Mesendoderm (in vitro differentiated cells): ENCODE measurements around the gene RBM38.
"Not testable (repeated sequence)": the region's sequence is repeated elsewhere in the genome, so short reads cannot be mapped to it uniquely, and the experiment has no call there.

Experiments used
- DNase-seq: peaks from one replicate; pipeline ENCODE4 v3.0.0; 2013
- H2AK5ac ChIP-seq: 2 replicates; pipeline ENCODE4 v1.6.1; 2013; ENCODE audit warnings: low read length, inconsistent platforms
- H2BK120ac ChIP-seq: 2 replicates; pipeline ENCODE4 v1.6.1; 2013; ENCODE audit warnings: low read depth, mild to moderate bottlenecking, low read length, moderate library complexity, mixed read lengths
- H2BK15ac ChIP-seq: replicated peaks from 2 replicates; pipeline ENCODE4 v1.6.1; 2013; ENCODE audit warnings: low read depth, mild to moderate bottlenecking, moderate library complexity
- H2BK5ac ChIP-seq: 2 replicates; pipeline ENCODE4 v1.6.1; 2013; ENCODE audit warnings: low read length, inconsistent platforms
- H3K18ac ChIP-seq: 2 replicates; pipeline ENCODE4 v1.6.1; 2013; ENCODE audit warnings: mild to moderate bottlenecking, low read length, mixed read lengths
- H3K23ac ChIP-seq: one replicate; pipeline ENCODE4 v1.6.1; 2013; ENCODE audit warnings: low read length
- H3K27ac ChIP-seq: 2 replicates; pipeline ENCODE4 v1.5.1; 2013; ENCODE audit warnings: low read depth, mild to moderate bottlenecking, inconsistent platforms, low read length, moderate library complexity
- H3K27me3 ChIP-seq: 2 replicates; pipeline ENCODE4 v1.6.1; 2013; ENCODE audit warnings: low read length, control low read depth, mild to moderate bottlenecking, inconsistent platforms; ENCODE audit not compliant: insufficient read depth, poor library complexity
- H3K36me3 ChIP-seq: 2 replicates; pipeline ENCODE4 v1.6.1; 2013; ENCODE audit warnings: low read length, inconsistent platforms; ENCODE audit not compliant: control insufficient read depth, insufficient read depth
- H3K4ac ChIP-seq: one replicate; pipeline ENCODE4 v1.6.1; 2013; ENCODE audit warnings: low read depth, mild to moderate bottlenecking, low read length, moderate library complexity
- H3K4me1 ChIP-seq: 2 replicates; pipeline ENCODE4 v1.6.1; 2013; ENCODE audit warnings: low read depth, low read length, inconsistent platforms; ENCODE audit not compliant: control insufficient read depth
- H3K4me2 ChIP-seq: 2 replicates; pipeline ENCODE4 v1.6.1; 2013; ENCODE audit warnings: low read length
- H3K4me3 ChIP-seq: 2 replicates; pipeline ENCODE4 v1.5.1; 2013; ENCODE audit warnings: mild to moderate bottlenecking, low read length
- H3K56ac ChIP-seq: one replicate; pipeline ENCODE4 v1.6.1; 2013; ENCODE audit warnings: low read length
- H3K79me1 ChIP-seq: 2 replicates; pipeline ENCODE4 v1.6.1; 2013; ENCODE audit warnings: low read length, inconsistent platforms
- H3K79me2 ChIP-seq: 2 replicates; pipeline ENCODE4 v1.6.1; 2013; ENCODE audit warnings: mild to moderate bottlenecking, low read length; ENCODE audit not compliant: control insufficient read depth, insufficient read depth
- H3K9ac ChIP-seq: 2 replicates; pipeline ENCODE4 v1.6.1; 2013; ENCODE audit warnings: low read length, inconsistent platforms
- H4K5ac ChIP-seq: one replicate; pipeline ENCODE4 v1.6.1; 2013; ENCODE audit warnings: low read length
- H4K8ac ChIP-seq: one replicate; pipeline ENCODE4 v1.6.1; 2013; ENCODE audit warnings: low read depth, mild to moderate bottlenecking, control low read depth, low read length, moderate library complexity
- WGBS: extraction: QIAGEN DNeasy Blood & Tissue Kit; methylation state at CpG from one replicate; pipeline ENCODE4 v1.1.7; 2013; ENCODE audit warnings: low lambda C conversion rate, missing lambda C conversion rate; ENCODE audit not compliant: insufficient coverage; ENCODE audit errors: extremely low coverage; 5-methylcytosine and 5-hydroxymethylcytosine counted together

The RBM38 gene

GRCh38 chr20:57348200-57348921 is 42.8 kb upstream of the RBM38 start:
- not testable (repeated sequence) for H2BK5ac ChIP-seq, H3K4ac ChIP-seq, H3K36me3 ChIP-seq, H2BK120ac ChIP-seq, H4K8ac ChIP-seq, H3K4me2 ChIP-seq, H3K4me3 ChIP-seq, H3K27ac ChIP-seq, H3K9ac ChIP-seq, H3K27me3 ChIP-seq, DNase-seq, H2BK15ac ChIP-seq, H4K5ac ChIP-seq, H2AK5ac ChIP-seq, H3K4me1 ChIP-seq, H3K23ac ChIP-seq, H3K18ac ChIP-seq, H3K56ac ChIP-seq
- peaks cover 23% of the 10 kb centered on the region for H3K79me2 ChIP-seq
- H3K79me1 ChIP-seq: peaks cover 13% of the 10 kb centered on the region
- no CpG with 5 or more reads among the region's 47 CpGs for WGBS

- not testable (repeated sequence) for H3K27me3 ChIP-seq, H3K23ac ChIP-seq, H2BK15ac ChIP-seq, H2BK120ac ChIP-seq, DNase-seq, H2AK5ac ChIP-seq, H3K9ac ChIP-seq, H3K56ac ChIP-seq, H3K18ac ChIP-seq, H4K5ac ChIP-seq, H3K27ac ChIP-seq, H4K8ac ChIP-seq, H2BK5ac ChIP-seq, H3K4me2 ChIP-seq, H3K4ac ChIP-seq, H3K36me3 ChIP-seq, H3K4me3 ChIP-seq, H3K4me1 ChIP-seq
- Histone ChIP-seq H3K79me2 (peaks cover 26% of the 10 kb centered on the region), H3K79me1 (peaks cover 15% of the 10 kb centered on the region)
- no CpG with 5 or more reads among the region's 21 CpGs for WGBS
Measured at GRCh38 chr20:57348922-57349574, 42.1 kb upstream of the RBM38 start.

- Histone ChIP-seq H2BK5ac (no peak overlapping the region), H3K36me3 (peaks cover 3% of the 10 kb centered on the region), H3K4me2 (no peak overlapping the region), H2BK120ac (no peak overlapping the region), H3K27me3 (no peaks in the 10 kb centered on the region), H2BK15ac (no peak overlapping the region), H3K9ac (no peak overlapping the region), H3K4me1 (peaks cover 4% of the 10 kb centered on the region), H2AK5ac (no peak overlapping the region), H3K4me3 (no peak overlapping the region), H3K18ac (no peak overlapping the region), H3K79me1 (peaks cover 18% of the 10 kb centered on the region), H3K27ac (no peak overlapping the region), H4K8ac (no peak overlapping the region), H3K23ac (no peak overlapping the region), H3K4ac (peak overlapping the region; percentile 8), H4K5ac (no peak overlapping the region), H3K56ac (no peak overlapping the region), H3K79me2 (peaks cover 26% of the 10 kb centered on the region)
- no peak for DNase-seq
- WGBS: no CpG with 5 or more reads among the region's 16 CpGs
Measured at GRCh38 chr20:57350081-57350710, 41.0 kb upstream of the RBM38 start.

- H3K4me3 ChIP-seq, H3K23ac ChIP-seq, H3K18ac ChIP-seq, H3K4ac ChIP-seq, H2BK120ac ChIP-seq, H2BK15ac ChIP-seq, H2BK5ac ChIP-seq, H4K5ac ChIP-seq, H3K27ac ChIP-seq, H2AK5ac ChIP-seq, H3K27me3 ChIP-seq, H3K36me3 ChIP-seq, H3K4me1 ChIP-seq, DNase-seq: not testable (repeated sequence)
- whole genome bisulfite sequencing: no CpG with 5 or more reads among the region's 24 CpGs
- peak overlapping the region; percentile 89 for H3K56ac ChIP-seq
- H3K9ac ChIP-seq: peak overlapping the region; percentile 94
- peak overlapping the region; percentile 95 for H4K8ac ChIP-seq
- peak overlapping the region; percentile 62 for H3K4me2 ChIP-seq
- H3K79me2 ChIP-seq: peaks cover 26% of the 10 kb centered on the region
- H3K79me1 ChIP-seq: peaks cover 18% of the 10 kb centered on the region
Measured at GRCh38 chr20:57350726-57351041, 40.5 kb upstream of the RBM38 start.

GRCh38 chr20:57351042-57351783 is 40.0 kb upstream of the RBM38 start, which contains the start of gene RAE1:
Gene RAE1 (plus strand): TSS chr20:57351255. CDS start chr20:57354039, 2,784 bp downstream.
- no peak within 1 kb of the TSS for H3K23ac ChIP-seq
- peak within 1 kb of the TSS; percentile 78 for H3K4ac ChIP-seq
- peaks cover 18% of the 10 kb centered on the region for H3K79me1 ChIP-seq
- H2BK120ac ChIP-seq: no peak within 1 kb of the TSS
- peak within 1 kb of the TSS; percentile 25 for H3K27ac ChIP-seq
- H4K5ac ChIP-seq: no peak within 1 kb of the TSS
- H3K56ac ChIP-seq: peak within 1 kb of the TSS; percentile 98
- peak within 1 kb of the TSS; percentile 98 for H3K4me2 ChIP-seq
- peaks cover 26% of the 10 kb centered on the region for H3K79me2 ChIP-seq
- H3K4me3 ChIP-seq: peak within 1 kb of the TSS; percentile 99
- peaks cover 3% of the 10 kb centered on the region for H3K36me3 ChIP-seq
- H3K27me3 ChIP-seq: no peaks in the 10 kb centered on the region
- peaks cover 4% of the 10 kb centered on the region for H3K4me1 ChIP-seq
- H2BK15ac ChIP-seq: no peak within 1 kb of the TSS
- peak within 1 kb of the TSS; percentile 95 for H4K8ac ChIP-seq
- DNase-seq: peak; percentile 97
- no peak within 1 kb of the TSS for H2BK5ac ChIP-seq
- peak within 1 kb of the TSS; percentile 92 for H3K18ac ChIP-seq
- H2AK5ac ChIP-seq: no peak within 1 kb of the TSS
- WGBS: no CpG with 5 or more reads among the region's 64 CpGs
- peak within 1 kb of the TSS; percentile 94 for H3K9ac ChIP-seq
